Keratinocyte (primary cell): Measurements from ENCODE around the gene CDKN2AIPNL.

ENCODE experiments used
- CTCF ChIP-seq, 3 experiments: IDR thresholded peaks in 1 of 3; conservative IDR thresholded peaks in 1 of 3; optimal IDR thresholded peaks in 1 of 3; 2 replicates in 2 of 3; 3 replicates in 1 of 3; pipeline versions ENCODE3 to v1.5.1; 2011; ENCODE audit warnings: low read length in 3 of 3, mild to moderate bottlenecking in 3 of 3, moderate library complexity in 2 of 3, control low read depth in 1 of 3, inconsistent platforms in 1 of 3; ENCODE audit not compliant: insufficient read depth in 2 of 3; ENCODE audit errors: extremely low read depth in 1 of 3
- EZH2 ChIP-seq: IDR thresholded peaks from one replicate; pipeline ENCODE4 v1.6.1; 2012; ENCODE audit warnings: inconsistent platforms, mild to moderate bottlenecking, low read length, moderate library complexity

DNA sequence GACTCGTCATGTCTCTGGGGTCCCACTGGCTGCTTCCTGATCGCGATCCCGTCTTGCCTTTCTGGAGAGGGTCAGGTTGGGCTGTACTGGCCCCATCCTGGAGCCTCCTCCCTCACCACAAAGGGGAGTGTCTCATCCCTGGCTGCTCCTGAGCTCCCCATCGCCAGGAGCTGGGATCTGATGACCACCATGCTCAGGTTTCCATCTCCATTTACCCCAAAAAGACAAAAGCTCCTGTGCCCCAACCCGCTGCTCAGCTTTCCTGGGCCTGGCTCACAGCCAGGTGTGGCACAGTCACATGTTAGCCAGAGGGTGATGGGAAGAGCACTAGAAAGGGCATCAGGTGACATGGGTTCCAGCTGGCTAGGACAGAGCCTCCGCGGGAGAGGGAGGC lies 47.3 kb upstream of the CDKN2AIPNL start:
- TF ChIP-seq CTCF (optimal IDR thresholded peaks at IDR 0.05 in 1 of 3, IDR thresholded peaks at IDR 0.05 in 1 of 3, conservative IDR thresholded peaks at IDR 0.05 in 1 of 3; ENCODE audit: extremely low read depth in 1 of 3, insufficient read depth in 2 of 3, low read length in 3 of 3): no peak
- no peak for TF ChIP-seq EZH2
